ENCODE measurements around the gene DLK1.

DNA sequence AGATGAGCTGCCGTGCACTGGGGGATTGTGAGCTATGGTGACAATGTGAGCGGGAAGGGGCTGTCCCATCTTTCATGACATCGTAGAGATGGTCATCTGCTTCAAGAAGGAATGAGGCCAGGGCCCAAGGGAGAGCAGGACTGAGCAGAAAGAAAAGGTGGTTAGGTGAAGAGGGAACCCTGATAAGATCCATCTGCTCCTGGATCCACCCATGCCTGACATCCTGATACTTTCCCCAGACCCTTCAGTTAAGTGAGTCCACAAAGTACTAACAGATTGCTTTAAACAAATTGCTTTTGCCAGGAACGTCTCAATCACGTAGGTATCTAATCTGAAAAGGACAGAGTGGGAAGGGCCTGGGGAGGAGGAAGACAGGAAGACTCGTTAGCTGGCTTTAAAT, 25.4 kb upstream of the DLK1 start:
- TF ChIP-seq POLR2A (IDR thresholded peaks at IDR 0.05; ENCODE audit: low read length) = no peak
- TF ChIP-seq, protein P1, sequence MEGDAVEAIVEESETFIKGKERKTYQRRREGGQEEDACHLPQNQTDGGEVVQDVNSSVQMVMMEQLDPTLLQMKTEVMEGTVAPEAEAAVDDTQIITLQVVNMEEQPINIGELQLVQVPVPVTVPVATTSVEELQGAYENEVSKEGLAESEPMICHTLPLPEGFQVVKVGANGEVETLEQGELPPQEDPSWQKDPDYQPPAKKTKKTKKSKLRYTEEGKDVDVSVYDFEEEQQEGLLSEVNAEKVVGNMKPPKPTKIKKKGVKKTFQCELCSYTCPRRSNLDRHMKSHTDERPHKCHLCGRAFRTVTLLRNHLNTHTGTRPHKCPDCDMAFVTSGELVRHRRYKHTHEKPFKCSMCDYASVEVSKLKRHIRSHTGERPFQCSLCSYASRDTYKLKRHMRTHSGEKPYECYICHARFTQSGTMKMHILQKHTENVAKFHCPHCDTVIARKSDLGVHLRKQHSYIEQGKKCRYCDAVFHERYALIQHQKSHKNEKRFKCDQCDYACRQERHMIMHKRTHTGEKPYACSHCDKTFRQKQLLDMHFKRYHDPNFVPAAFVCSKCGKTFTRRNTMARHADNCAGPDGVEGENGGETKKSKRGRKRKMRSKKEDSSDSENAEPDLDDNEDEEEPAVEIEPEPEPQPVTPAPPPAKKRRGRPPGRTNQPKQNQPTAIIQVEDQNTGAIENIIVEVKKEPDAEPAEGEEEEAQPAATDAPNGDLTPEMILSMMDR (IDR thresholded peaks at IDR 0.05) = no peak
- no peak for TF ChIP-seq HDAC2 (IDR thresholded peaks at IDR 0.05)
- TF ChIP-seq JUNB (IDR thresholded peaks at IDR 0.05) = no peak
- no peak for TF ChIP-seq MAX (IDR thresholded peaks at IDR 0.05)

All from A549 (cell line).